Prostate gland (tissue), 2 donors: ENCODE data around the gene FAM167B. TPM values are rescaled to one million over a fixed set of nuclear protein-coding genes. Genes with fewer than 3 reads are reported as not detected.

Experiments
- DNase-seq: peaks from one replicate; pipeline ENCODE4 v3.0.0-alpha.2; 2019; ENCODE audit warnings: low spot score
- H3K27ac ChIP-seq, 2 donors: fragments of 200-600 bp; sonication (generic); 2 replicates each; pipeline ENCODE4 v1.5.1; 2017 to 2019
- H3K27me3 ChIP-seq: fragments of 200-600 bp; sonication (generic); replicated peaks from 2 replicates; pipeline ENCODE4 v1.5.1; 2019; ENCODE audit not compliant: insufficient read depth
- H3K36me3 ChIP-seq, 2 donors: fragments of 200-600 bp; sonication (generic); 1 replicate in 1 of 2; 2 replicates in 1 of 2; pipeline versions ENCODE4 v1.5.1 to v1.8.1; 2017 to 2019
- H3K4me1 ChIP-seq: fragments of 200-600 bp; sonication (generic); replicated peaks from 2 replicates; pipeline ENCODE4 v1.5.1; 2019
- H3K4me3 ChIP-seq, 2 donors: fragments of 200-600 bp; sonication (generic); 2 replicates each; pipeline ENCODE4 v1.5.1; 2017 to 2019
- H3K9me3 ChIP-seq: fragments of 200-600 bp; sonication (generic); 2 replicates; pipeline ENCODE4 v1.5.1; 2017
- CTCF ChIP-seq, 4 experiments: fragments of 200-600 bp in 2 of 4; fragments of 450-650 bp in 2 of 4; sonication (generic) in 2 of 4; IDR thresholded peaks; 1 replicate in 3 of 4; 2 replicates in 1 of 4; pipeline ENCODE4 v1.5.1; 2016 to 2019; ENCODE audit warnings: antibody characterized with exemption in 4 of 4, mild to moderate bottlenecking in 2 of 4, moderate library complexity in 2 of 4
- POLR2A ChIP-seq: fragments of 450-650 bp; IDR thresholded peaks from one replicate; pipeline ENCODE4 v1.6.1; 2016; ENCODE audit warnings: antibody characterized with exemption, mild to moderate bottlenecking
- POLR2AphosphoS5 ChIP-seq: sonication (generic); formaldehyde crosslinking; IDR thresholded peaks from one replicate; pipeline ENCODE4 v1.6.1; 2017; ENCODE audit warnings: antibody characterized with exemption
- WGBS: methylation state at CpG from one replicate; pipeline ENCODE4 v1.1.5; 2018; 5-methylcytosine and 5-hydroxymethylcytosine counted together
- intact Hi-C: fragments of 100-400 bp; cut with DNase I; formaldehyde crosslinking; loops from one replicate; pipeline ENCODE4 v1.14.2; 2022
- total RNA-seq, 2 donors: library from RNA; depleted of rRNA; stranded (reverse); fragments of >200 nt; gene quantifications; one replicate each; pipeline ENCODE4 v1.1.0, GENCODE V29; 2016

The FAM167B gene
- total RNA-seq, 2 donors from 2014 or later = 2.3 to 3.6 TPM

- H3K9me3 ChIP-seq = no peaks in the 10 kb centered on the region
- no peak for DNase-seq
- H3K36me3 ChIP-seq = peaks cover 0 to 7% of the 10 kb centered on the region in 2 donors
- H3K27ac ChIP-seq = peak overlapping the region in 1 of 2 donors; percentile 66
- intact Hi-C loops = no loop called here
- WGBS = 88% methylated on average over 5 of the region's 5 CpGs
- no peak overlapping the region for H3K4me3 ChIP-seq
- TF ChIP-seq CTCF (IDR thresholded peaks at IDR 0.05) (no peak), POLR2AphosphoS5 (no peak), POLR2A (no peak)
- peaks cover 4% of the 10 kb centered on the region for H3K4me1 ChIP-seq
- no peaks in the 10 kb centered on the region for H3K27me3 ChIP-seq
These were observed 30.5 kb upstream of the FAM167B start for GRCh38 chr1:32216566-32216965.

GRCh38 chr1:32219022-32219421 is 28.0 kb upstream of the FAM167B start:
- H3K27me3 ChIP-seq = no peaks in the 10 kb centered on the region
- no peak for DNase-seq
- no peak for TF ChIP-seq CTCF (IDR thresholded peaks at IDR 0.05)
- no peak for TF ChIP-seq POLR2AphosphoS5
- TF ChIP-seq POLR2A = no peak
- H3K9me3 ChIP-seq = no peaks in the 10 kb centered on the region
- H3K27ac ChIP-seq = no peak overlapping the region
- peaks cover 0 to 7% of the 10 kb centered on the region in 2 donors for H3K36me3 ChIP-seq
- WGBS = 88% methylated on average over 7 of the region's 7 CpGs
- no peak overlapping the region for H3K4me3 ChIP-seq
- intact Hi-C loops = no loop called here
- peaks cover 17% of the 10 kb centered on the region for H3K4me1 ChIP-seq

DNA sequence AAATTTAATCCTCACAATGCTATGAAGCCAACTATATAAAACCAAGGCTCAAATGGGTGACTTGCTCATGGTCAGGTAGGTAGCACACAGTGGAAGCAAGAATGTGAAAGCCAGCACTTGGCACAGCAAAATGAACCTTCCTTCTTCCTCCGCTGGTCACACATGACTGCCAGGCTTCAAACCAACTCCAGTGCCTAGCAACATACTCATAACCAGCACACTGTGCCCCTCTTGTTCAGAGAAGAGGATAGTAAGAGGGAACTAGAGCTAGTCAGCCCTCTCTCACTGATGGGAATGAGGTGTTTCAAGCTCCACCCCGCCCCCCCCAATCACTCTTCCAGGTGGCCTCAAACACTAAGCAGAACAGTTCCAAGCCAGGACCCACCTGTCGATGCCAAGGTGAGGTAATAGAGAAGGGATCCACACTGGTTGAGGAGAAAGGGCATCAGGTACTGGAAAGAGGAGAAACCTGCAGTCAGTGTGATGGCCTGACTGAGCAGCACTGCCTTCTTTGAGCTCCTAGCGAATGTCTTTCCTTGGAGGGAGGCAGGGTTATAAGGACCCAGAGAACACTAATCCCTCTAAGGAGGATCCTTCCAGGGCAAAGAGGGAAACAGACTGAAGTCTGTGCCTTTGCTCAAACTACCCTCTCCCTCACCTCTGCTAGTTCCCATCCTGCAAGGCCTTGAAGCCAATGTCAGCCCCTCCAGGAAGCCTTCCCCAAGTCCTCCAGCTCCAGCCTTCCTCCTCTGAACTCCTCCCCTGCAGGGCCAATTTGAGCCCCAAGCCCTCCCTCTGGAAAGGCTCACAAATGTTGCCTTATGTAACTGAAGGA is 26.1 kb upstream of the FAM167B start:
- H3K27me3 ChIP-seq = no peaks in the 10 kb centered on the region
- H3K4me3 ChIP-seq = peak overlapping the region; percentile 74 to 95
- WGBS = 80% methylated on average over 4 of the region's 4 CpGs
- intact Hi-C loops = loop anchor here (10.0 kb wide), 1 partner anchor 174 kb away; the partner anchor contains the start of gene BSDC1
- no peak for DNase-seq
- peaks cover 4 to 17% of the 10 kb centered on the region in 2 donors for H3K36me3 ChIP-seq
- TF ChIP-seq POLR2AphosphoS5 (no peak), POLR2A (no peak), CTCF (IDR thresholded peaks at IDR 0.05) (no peak)
- no peak overlapping the region for H3K27ac ChIP-seq
- no peaks in the 10 kb centered on the region for H3K9me3 ChIP-seq
- H3K4me1 ChIP-seq = peaks cover 19% of the 10 kb centered on the region

GRCh38 chr1:32221581-32221979 is 25.4 kb upstream of the FAM167B start:
- H3K4me1 ChIP-seq = peaks cover 19% of the 10 kb centered on the region
- no peak for DNase-seq
- H3K9me3 ChIP-seq = no peaks in the 10 kb centered on the region
- intact Hi-C loops = loop anchor here (10.0 kb wide), 1 partner anchor 173 kb away; the partner anchor contains the start of gene BSDC1
- H3K4me3 ChIP-seq = peak overlapping the region; percentile 74 to 95
- WGBS = under 1% methylated on average over 11 of the region's 13 CpGs
- peaks cover 4 to 17% of the 10 kb centered on the region in 2 donors for H3K36me3 ChIP-seq
- H3K27ac ChIP-seq = peak overlapping the region; percentile 88 to 90
- TF ChIP-seq CTCF (IDR thresholded peaks at IDR 0.05) (no peak), POLR2AphosphoS5 (no peak), POLR2A (no peak)
- no peaks in the 10 kb centered on the region for H3K27me3 ChIP-seq
